Measurements from ENCODE around the gene SSBP3.
"Not testable (repeated sequence)": the region's sequence is repeated elsewhere in the genome, so short reads cannot be mapped to it uniquely, and the experiment has no call there.

- TF ChIP-seq CTCF, POLR2A (IDR thresholded peaks at IDR 0.05): not testable (repeated sequence)
Observed at GRCh38 chr1:54389608-54390007, 16.6 kb downstream of the SSBP3 start.
